ENCODE results near the gene DAAM2.
A peak's percentile ranks its signal among the peaks of the same experiment; 100 is the strongest.

Gene DAAM2

DNA sequence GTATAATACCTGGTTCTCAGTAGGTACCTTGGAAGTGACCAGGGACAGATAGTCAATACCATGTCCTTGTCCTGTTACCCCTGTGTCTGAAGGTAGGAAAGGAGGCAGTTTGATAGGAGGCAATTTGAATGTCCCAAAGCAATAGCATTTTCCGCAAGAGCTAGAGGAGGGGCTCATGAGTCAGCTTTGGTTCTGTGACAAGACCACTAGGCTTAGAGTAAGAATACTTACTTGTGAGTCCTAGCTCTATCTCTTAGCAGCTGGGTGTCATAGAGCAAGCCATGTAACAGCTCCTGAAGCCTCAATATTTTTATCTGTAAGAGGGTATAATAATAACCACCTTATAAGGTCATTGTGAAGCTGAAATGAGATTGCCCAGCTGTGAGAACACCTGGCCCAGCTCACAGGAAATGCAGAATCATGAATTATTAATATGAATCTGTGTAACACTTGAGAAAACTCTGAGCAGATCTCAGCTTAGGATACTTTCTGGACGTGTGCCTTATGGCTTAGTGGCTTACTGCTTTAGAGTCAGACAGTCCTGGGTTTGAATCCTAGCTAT is 58.6 kb downstream of the DAAM2 start:
- no peak for DNase-seq

DNA sequence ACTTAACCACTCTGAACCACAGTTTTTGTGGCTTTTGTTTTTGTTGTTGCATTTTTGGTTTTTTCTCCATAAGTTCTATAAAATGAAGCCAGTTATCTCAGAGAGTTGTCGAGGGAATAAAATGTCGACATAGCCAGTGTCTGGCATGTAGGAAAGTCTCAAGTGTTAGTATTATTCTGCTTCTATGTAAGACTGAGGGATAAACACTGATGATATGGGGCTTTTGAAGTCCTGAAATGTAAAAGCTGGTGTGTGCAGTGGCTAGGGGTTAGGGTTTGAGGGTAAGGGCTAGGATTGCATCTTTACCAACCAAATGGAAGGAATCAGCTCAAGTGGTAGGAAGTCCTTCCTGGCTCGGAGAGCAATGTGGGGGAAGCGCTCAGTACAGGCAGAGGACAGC is 59.2 kb downstream of the DAAM2 start:
- no peak for DNase-seq

DNA sequence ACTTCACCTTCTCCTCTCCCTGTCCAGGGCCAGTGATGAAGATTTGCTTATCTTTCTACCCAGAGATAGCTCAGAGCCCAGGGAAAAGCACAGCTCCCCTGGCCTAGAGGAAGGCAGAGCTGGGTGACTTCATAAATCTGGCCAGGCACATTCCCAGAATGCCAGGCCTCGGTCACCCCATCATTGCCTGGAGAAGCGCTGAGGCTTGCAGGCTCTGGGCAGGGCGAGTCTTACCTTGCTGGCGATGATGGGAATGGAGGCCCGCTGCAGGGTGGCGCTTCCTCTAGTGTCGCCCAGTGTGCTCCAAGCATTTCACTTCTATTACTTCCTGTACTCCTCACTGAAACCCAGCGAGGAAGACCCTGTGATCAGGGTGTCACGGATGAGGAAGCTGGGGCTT is 60.1 kb downstream of the DAAM2 start:
- DNase-seq = no peak

DNA sequence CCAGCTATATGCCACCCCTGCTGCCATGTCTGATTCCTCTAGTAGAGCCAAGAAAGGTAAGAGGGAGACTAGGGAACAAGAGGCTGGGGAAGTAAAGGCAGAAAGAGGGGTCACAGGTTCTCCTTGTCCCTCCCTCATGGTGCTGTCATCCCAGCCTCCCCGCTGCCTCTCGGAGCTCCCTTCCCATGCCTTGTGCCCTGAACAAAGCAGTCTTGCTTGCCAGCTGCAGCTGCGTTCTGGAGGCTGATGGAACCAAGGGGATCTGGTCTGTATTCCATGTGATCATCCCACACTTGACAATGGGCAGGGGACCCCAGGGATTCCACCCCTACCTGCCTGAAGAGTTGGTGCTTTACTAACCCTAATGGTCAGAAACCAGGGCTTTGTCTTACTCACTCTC is 61.4 kb downstream of the DAAM2 start:
- no peak for DNase-seq

DNA sequence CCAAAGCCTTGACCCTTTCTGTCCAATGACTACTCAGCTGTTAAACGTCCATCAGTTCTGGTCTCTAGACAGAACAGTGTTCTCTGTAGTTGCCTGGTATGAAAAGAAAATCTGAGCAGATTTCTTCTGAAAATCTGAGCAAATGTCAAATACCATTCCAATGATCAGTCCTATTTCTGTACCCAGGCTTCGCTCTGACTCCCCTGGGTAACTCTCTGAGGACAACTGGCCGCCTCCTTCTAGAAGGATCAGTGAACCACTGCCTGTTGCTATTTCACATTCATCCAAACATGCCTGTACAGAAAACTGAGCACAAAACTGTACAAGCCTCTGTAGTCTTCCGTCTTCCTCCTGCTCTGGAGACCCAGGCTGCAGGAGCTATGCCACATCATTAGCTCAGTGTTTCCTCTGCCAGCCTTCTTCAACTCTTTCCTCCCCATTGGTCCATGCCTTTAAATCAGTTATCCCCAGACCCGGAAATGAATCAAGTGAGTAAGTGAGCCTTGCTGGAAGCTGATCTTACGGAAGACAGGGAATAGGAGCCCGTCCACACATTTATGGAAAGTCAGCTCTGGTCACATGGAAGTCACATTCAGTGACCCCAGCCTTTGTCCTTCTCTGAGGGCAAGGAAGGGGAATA is 63.3 kb downstream of the DAAM2 start:
- DNase-seq = no peak

DNA sequence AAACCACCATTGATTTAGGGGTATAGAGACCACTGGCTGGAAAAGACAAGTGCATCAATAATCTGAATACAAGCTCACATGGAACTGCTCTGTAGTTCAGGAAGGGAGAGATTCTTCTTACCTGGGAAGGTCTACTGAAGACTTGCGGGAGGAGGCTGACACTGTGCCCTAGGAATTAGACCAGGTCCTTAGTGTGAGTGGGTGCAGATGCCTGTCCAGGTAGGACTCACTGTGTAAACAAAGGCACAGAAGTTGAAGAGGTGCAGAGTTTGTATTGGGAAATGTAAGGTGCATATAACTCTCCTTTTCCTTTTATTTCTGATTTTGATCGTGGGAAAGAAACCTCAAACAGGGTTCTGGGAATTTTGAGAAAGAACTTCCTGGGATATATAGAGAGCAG is 66.8 kb downstream of the DAAM2 start:
- DNase-seq = no peak

DNA sequence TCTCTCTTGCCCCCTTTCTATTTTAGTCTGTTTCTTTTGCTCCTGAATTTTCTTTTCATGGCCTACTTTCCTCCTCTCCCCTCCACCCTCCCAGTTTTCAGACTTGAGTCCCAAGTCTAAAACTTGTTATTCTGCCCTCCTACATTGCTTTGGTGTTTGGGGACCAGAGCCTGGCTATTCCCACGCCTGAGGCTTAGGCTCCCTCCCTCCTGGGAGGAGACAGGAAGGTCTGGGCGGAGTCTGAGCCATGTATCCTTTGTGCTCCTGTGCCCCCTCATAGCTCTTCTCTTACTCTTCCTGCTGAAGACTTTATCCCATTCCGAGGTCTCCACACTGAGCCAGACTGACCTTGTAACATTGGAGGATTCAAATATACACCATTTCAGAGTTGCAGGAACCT is 69.5 kb downstream of the DAAM2 start:
- DNase-seq = no peak

DNA sequence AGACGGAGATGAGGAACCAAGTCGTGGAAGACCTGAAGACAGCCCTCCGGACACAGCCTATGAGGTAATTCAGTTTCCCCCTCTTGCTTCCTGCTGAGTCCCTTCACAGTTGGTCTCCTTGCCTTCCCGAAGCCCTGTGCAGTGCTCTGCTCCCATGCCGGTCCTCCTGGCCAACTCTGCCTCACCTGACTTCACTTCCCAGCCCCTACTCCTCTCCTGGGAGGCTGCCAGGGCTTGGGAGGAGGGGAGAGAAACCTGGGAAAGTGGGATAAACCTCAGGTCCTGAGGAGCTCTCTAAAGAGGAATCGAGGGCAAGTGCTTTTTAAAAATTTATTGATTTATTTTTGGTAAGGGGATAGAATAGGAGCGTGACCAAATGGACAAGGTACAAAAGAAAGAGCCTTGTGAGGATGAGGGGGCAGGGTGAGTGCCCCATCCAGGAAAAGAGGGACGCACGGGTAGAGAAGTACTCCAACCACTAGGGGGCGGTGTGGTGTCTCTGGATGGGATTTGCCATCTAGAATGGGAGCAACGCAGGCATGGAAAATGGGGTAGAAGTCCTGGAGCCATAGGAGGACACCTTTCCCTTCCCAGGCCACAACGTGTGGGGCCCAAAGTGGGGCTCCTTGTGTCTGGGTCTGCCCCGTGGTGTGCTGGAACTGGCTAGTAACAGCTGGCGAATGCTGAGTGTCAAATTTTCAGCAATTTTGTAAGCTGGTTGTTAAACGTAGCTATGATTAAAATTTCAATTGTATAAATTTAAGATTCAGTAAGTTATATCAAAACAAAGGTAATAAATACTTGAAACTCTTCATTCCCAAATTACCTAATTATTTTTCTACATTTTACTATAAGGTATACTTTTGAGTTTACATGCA is 73.1 kb downstream of the DAAM2 start:
- peak; percentile 76 for DNase-seq

DNA sequence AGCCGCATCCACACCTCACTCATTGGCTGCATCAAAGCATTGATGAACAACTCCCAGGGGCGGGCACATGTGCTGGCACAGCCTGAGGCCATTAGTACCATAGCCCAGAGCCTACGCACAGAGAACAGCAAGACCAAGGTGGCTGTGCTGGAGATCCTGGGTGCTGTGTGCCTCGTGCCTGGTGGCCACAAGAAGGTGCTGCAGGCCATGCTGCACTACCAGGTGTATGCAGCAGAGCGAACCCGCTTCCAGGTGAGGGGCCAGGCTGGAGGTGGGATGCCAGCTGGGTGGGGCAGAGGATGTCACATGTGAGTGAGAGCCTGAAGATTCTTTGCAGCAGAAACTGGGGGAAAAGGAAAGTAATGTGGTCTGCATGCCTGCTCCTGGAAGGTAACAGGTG is 75.4 kb downstream of the DAAM2 start:
- no peak for DNase-seq

DNA sequence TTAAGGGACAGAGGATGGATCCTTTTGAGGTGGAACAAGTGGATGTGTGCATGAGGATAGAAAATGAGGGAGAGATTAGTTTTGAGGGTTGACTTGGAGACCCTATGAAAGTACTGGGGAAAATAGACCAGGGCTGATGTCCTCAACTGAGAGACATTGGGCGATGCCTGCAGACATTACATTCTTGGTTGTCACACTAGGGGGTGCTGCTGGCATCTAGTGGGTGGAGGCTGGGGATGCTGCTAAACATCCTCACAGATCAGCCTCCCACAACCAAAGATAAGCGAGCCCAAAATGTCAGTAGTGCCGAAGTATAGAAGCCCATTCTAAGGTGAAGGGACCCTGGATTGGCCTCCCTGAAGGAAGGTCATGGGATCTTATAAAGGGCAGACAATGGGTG is 78.8 kb downstream of the DAAM2 start:
- no peak for DNase-seq

DNA sequence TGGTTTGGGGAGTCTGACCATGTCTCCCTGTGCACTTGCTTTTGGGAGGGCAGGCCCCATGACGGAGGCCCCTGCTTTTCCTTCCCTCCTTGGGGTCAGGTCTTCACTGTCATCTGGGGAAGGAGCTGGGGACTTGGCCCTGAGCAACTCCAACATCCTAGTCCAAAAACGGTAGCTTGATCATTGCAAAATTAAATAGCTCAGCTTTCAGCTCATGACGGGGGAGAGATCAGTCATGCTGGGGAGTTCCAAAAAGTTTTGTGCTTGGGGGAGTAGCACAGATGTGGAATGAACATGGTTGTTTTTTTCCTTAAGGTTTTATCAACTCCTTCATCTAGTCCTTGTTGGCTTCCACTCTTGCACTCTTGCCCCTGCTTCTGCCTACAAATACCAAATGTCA is 81.3 kb downstream of the DAAM2 start:
- DNase-seq = no peak

DNA sequence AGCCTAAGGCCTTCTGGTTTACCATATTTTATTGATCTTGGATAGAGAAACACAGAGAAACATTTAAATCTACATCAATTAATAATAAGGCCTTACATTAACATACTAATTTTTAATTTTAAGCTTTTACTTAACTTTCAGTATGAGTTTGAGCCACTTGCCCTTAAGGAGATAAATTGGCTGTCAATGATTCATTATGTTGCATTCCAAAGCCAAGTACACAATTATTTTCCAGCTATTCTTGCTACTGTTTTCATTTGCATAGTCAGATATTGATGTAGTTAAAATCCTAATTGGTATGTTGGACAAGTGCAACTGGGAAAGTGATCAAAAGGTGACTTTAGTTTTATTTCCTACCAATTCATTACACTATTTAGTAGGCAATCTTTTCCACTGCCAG is 83.9 kb downstream of the DAAM2 start:
- no peak for DNase-seq

DNA sequence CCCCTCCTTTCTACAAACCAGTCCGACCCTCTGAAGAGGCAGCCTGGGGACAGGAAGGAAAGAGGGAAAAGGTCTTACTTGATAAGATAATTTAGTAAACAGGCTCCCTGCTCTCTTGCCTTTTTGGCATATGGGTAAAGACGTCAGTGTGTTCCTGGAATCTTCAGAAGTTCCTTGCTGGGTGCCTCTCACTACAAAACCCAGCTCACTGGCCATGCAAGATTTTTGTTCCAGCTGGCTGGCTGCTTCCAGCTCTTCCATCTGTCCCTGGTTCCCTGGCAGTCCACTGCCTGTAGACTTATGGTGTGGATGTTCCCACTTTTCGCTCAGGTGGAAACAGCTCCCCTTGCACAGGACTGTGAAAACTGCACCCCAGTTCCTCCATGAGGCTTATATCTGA is 84.7 kb downstream of the DAAM2 start:
- no peak for DNase-seq

DNA sequence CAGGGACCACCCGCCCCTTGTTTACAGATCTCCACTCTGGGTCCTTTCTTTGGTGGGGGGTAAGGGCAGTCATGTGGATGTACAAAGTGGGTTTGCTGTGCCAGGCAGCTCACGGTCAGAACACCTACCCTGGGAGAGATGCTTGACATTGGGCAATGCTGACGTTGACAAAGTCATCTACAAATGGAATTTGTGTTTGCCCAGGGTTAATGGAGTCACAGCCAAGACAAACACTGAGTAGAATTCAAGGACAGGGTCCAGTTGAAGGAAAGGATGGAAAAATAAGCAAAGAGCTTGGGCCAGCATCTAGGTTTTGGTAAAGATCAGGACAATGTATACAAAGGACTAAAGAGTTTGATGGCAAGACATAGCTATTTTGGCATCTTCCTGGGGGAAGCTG is 87.4 kb downstream of the DAAM2 start:
- DNase-seq = no peak

DNA sequence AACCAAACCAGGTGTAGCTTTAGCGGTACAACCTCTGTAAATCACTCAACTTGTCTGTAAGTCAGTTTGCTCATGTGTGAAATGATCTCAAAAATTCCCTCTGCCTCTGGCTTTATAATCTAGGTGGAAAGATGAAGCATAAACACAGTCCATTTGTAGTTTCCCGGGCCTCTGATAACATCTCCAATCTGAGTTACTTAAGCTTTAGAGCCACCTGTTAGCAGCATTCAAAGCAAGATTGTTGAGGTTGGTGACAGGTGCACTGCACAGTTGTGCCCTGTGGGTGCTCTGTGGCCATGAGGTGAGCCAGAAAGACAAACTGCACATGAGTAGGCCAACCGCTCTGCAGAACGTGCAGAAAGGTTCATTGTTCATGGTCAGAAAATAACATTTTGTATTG is 88.4 kb downstream of the DAAM2 start:
- no peak for DNase-seq

DNA sequence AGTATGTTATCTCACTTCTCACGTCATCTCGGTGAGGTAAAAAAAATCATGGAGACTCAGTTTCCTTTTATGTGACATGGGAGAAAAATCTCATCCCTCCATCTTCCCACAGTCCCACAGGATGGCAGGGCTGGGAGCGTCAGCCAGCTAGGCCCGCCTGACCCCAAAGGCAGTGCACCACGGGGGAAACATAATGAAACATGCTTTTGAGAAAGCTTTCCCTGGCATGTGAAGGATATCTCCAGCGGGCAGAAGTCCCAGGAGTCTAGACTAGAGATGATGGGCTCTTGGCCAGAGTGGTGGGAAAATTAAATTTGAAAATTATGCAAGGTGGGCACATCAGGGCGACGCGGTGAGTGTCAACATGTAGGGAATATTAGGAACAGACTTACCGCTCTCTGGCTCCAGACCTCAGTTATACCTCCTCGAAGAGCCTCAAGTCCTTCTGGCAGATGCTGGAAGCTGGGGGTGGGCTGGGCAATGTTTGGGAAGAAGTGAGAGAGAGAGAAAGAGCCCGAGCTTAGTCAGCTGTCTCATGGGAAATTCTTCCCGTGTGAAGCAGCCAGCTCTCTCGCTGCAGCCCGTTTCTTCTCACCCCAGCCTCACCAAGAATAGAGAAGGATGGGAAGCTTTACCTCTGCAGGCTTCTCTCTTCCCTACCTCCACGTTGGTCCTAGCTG is 89.8 kb downstream of the DAAM2 start:
- DNase-seq = no peak

DNA sequence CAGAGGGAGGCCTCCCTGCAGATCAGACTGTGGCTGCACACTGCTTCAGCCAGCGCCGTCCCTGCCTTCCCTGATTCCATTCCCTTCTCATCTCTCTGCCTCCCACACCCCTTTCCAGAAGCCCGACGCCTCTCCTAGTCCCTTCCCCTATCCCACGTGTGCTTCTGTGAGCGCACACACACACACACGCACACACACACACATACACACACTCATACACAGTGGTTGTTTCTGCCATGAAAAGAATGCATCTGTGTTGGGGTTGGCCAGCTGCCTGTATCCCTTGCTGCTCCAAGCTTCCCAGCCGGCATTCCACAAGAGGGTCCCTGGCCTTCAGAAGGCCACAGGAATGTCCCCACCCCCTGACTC is 90.3 kb downstream of the DAAM2 start:
- no peak for DNase-seq

DNA sequence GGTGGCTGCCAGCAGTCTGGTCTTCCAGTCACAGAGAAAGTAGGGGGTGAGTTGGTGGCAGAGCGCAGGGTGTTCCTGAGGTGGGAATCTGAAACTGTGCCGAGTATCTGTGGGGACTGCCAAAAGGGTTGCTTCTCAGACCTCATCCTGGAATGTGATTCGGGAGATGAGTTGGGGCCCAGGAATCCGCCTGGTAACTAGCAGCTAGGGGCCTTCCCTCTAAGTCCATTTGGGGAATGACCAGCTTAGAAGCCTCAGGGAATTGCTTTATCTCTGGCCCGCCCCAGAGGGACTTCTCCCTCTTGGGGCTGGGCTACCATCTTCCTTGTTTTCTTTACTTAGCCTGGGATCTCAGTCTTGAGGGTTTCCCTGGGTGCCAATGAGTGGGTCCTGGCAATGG is 92.5 kb downstream of the DAAM2 start:
- no peak for DNase-seq

DNA sequence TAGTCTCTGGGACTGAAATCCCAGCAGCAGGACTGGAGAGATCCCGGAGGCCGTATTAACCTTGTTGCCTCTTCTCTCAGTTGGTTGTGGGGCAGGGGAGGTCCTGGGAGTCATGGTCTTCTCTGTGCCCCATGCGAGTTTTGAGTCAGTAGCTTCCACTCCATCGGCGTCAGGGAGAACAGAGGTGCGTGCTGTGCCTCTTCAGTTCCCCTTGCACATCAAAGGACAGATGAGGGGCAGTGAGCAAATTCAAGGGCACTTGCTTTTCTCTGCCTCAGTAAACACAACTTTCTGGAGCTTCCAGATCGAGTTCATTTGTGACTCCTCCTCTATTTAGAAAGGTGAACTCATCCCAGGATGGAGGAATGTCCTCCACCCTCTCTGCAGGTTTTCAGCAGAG is 93.5 kb downstream of the DAAM2 start:
- DNase-seq = no peak

DNA sequence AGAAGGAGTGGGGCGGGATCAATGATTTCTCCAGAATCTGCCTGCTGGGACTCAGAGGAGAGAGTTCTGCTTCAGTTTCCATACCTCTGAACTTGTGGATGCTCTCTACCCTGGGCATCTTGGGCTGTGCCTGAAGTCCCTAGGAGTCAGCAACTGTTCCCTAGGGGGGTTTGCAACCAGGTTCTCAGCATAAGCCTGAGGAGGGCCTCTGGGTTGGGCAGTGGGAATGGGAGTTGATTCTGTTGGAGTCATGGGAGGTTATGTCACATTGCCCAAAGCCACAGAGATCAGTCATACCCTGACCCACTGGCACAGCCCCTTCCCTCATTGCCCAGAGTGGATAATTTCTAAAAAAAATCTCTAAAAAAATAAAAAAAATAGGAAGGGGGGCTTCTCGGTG is 94.7 kb downstream of the DAAM2 start:
- no peak for DNase-seq

DNA sequence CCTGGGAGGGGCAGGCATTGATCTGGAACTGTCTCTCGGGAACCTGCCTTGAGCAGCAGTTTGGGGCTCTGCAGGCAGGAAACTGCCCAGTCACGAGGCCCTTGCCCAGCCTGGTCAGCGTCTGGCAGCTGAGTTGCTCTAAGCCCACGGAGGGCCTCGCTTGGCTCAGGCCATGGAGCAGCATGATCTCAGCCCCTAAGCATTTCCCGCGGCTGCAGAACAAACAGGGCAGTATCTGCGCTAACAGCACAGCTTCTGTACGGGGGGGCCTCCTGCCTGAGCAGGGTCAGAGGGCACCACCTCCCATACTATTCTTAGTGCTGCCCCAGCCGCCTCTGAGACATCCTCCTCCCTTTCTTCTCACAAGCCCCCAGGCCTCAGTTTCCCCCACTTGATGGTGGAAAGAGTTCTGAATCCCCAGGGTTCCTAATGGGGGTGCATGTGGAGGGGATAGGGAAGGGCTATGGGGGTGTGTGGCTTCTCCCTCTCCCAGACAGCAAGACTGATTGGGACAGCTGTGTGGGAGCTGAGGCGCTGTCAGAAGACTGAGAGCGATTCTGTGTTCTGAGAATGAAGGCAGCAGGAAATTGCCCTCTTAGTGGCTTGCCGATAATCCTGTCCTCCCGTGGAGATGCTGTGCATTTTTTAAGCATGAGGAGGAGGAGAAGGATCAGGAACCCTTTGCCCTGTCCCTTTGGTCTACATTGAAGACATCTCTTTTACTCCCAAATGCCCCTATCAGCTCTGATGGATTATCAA is 95.7 kb downstream of the DAAM2 start:
- DNase-seq = no peak

DNA sequence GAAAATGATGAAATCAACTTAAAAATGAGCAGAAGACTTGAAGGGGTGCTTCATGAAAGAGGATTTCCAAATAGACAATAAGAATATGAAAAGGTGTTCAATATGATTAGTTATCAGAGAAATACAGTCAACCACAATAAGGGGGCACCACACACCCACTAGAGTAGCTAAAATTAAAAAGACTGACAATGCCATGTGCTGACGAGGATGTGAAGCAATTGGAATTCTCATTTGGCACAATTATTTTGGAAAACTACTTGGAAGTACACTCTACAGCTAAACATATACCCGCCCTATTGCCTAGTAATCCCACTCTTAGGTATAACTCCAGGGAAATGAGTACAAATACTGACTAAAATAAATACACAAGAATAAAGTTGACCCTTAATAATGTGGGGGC is 97.1 kb downstream of the DAAM2 start:
- DNase-seq = no peak

DNA sequence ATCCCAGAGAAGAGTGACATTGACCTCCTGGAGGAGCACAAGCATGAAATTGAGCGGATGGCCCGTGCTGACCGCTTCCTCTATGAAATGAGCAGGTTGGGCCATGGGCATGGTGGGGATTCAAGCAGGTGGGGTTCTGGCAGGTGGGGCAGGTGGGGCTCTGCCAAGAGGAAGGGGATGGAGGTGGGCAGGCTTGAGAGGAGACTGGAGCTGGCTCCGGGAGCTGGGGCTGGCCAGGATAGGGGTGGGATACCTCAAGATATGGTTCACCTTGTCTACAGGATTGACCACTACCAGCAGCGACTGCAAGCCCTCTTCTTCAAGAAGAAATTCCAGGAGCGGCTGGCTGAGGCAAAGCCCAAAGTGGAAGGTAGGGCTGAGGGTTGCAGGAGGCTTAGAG is 99.2 kb downstream of the DAAM2 start:
- no peak for DNase-seq

Measured in hematopoietic multipotent progenitor cell treated with erythropoietin and hydrocortisone succinate and interleukin-3 and kit ligand, for 4 days (in vitro differentiated cells).